ENCODE measurements around the gene NLGN1. TPM values are rescaled to one million over a fixed set of nuclear protein-coding genes. Genes with fewer than 3 reads are reported as not detected.

NLGN1 gene
- total RNA-seq, 4 donors from 2014 or later: 2.2 to 5.8 (median 3.0) TPM

GRCh38 chr3:174168026-174168425, 770.5 kb downstream of the NLGN1 start:
- no peaks in the 10 kb centered on the region for H3K9me3 ChIP-seq
- no peaks in the 10 kb centered on the region for H3K36me3 ChIP-seq
- H3K4me1 ChIP-seq: no peaks in the 10 kb centered on the region
- no peak for TF ChIP-seq POLR2A (IDR thresholded peaks at IDR 0.05)
- no peak for TF ChIP-seq EP300 (IDR thresholded peaks at IDR 0.05)
- no peak for TF ChIP-seq POLR2AphosphoS5 (IDR thresholded peaks at IDR 0.05)
- TF ChIP-seq CTCF (IDR thresholded peaks at IDR 0.05): no peak
- DNase-seq (ENCODE audit: low spot score in 2 of 2): no peak
- H3K27me3 ChIP-seq: no peaks in the 10 kb centered on the region
- no peak overlapping the region for H3K27ac ChIP-seq
- no peak overlapping the region for H3K4me3 ChIP-seq
- 63% methylated on average over 1 of the region's 1 CpG for WGBS

- no peaks in the 10 kb centered on the region for H3K9me3 ChIP-seq
- TF ChIP-seq CTCF (IDR thresholded peaks at IDR 0.05): no peak
- TF ChIP-seq POLR2AphosphoS5 (IDR thresholded peaks at IDR 0.05): no peak
- no peak for TF ChIP-seq EP300 (IDR thresholded peaks at IDR 0.05)
- TF ChIP-seq POLR2A (IDR thresholded peaks at IDR 0.05): no peak
- H3K27ac ChIP-seq: no peak overlapping the region
- no peak overlapping the region for H3K4me3 ChIP-seq
- WGBS: 89% methylated on average over 3 of the region's 3 CpGs
- no peak for DNase-seq (ENCODE audit: low spot score in 2 of 2)
- no peaks in the 10 kb centered on the region for H3K36me3 ChIP-seq
- no peaks in the 10 kb centered on the region for H3K27me3 ChIP-seq
- no peaks in the 10 kb centered on the region for H3K4me1 ChIP-seq
These were observed 771.2 kb downstream of the NLGN1 start for GRCh38 chr3:174168538-174169254.

- 72% methylated on average over 3 of the region's 3 CpGs for WGBS
These were observed 772.2 kb downstream of the NLGN1 start for GRCh38 chr3:174169736-174170135.

GRCh38 chr3:174170248-174170647, 772.7 kb downstream of the NLGN1 start:
- no peaks in the 10 kb centered on the region for H3K4me1 ChIP-seq
- TF ChIP-seq POLR2AphosphoS5 (IDR thresholded peaks at IDR 0.05) (no peak), POLR2A (IDR thresholded peaks at IDR 0.05) (no peak), EP300 (IDR thresholded peaks at IDR 0.05) (no peak), CTCF (IDR thresholded peaks at IDR 0.05) (no peak)
- no peak for DNase-seq (ENCODE audit: low spot score in 2 of 2)
- 44% methylated on average over 2 of the region's 2 CpGs for WGBS
- no peaks in the 10 kb centered on the region for H3K27me3 ChIP-seq
- H3K9me3 ChIP-seq: no peaks in the 10 kb centered on the region
- no peak overlapping the region for H3K27ac ChIP-seq
- H3K4me3 ChIP-seq: no peak overlapping the region
- no peaks in the 10 kb centered on the region for H3K36me3 ChIP-seq

More at GRCh38 chr3:174169736-174170135, 772.2 kb downstream of the NLGN1 start:
- H3K4me3 ChIP-seq: no peak overlapping the region
- H3K9me3 ChIP-seq: no peaks in the 10 kb centered on the region
- H3K4me1 ChIP-seq: no peaks in the 10 kb centered on the region
- no peak for TF ChIP-seq POLR2AphosphoS5 (IDR thresholded peaks at IDR 0.05)
- no peak for TF ChIP-seq EP300 (IDR thresholded peaks at IDR 0.05)
- TF ChIP-seq CTCF (IDR thresholded peaks at IDR 0.05): no peak
- no peak for TF ChIP-seq POLR2A (IDR thresholded peaks at IDR 0.05)
- H3K27me3 ChIP-seq: no peaks in the 10 kb centered on the region
- no peak for DNase-seq (ENCODE audit: low spot score in 2 of 2)
- H3K27ac ChIP-seq: no peak overlapping the region
- no peaks in the 10 kb centered on the region for H3K36me3 ChIP-seq

- 82% methylated on average over 1 of the region's 1 CpG for WGBS
- DNase-seq (ENCODE audit: low spot score in 2 of 2): no peak
These were observed 788.9 kb downstream of the NLGN1 start for GRCh38 chr3:174186377-174186989.

More at GRCh38 chr3:174186377-174186989, 788.9 kb downstream of the NLGN1 start:
- Histone ChIP-seq H3K9me3 (no peaks in the 10 kb centered on the region), H3K36me3 (no peaks in the 10 kb centered on the region), H3K27ac (no peak overlapping the region), H3K27me3 (no peaks in the 10 kb centered on the region), H3K4me1 (no peaks in the 10 kb centered on the region), H3K4me3 (no peak overlapping the region)
- TF ChIP-seq POLR2AphosphoS5 (IDR thresholded peaks at IDR 0.05) (no peak), EP300 (IDR thresholded peaks at IDR 0.05) (no peak), CTCF (IDR thresholded peaks at IDR 0.05) (no peak), POLR2A (IDR thresholded peaks at IDR 0.05) (no peak)

Measured in suprapubic skin (tissue), 4 donors.